GM18861 (cell line): ENCODE measurements around the gene HOXA9.

Source experiments
- ATAC-seq: cut with Tn5 transposase; IDR thresholded peaks from one replicate; pipeline ENCODE4 v1.9.1; 2021; ENCODE audit not compliant: unreplicated experiment

HOXA9 gene

DNA sequence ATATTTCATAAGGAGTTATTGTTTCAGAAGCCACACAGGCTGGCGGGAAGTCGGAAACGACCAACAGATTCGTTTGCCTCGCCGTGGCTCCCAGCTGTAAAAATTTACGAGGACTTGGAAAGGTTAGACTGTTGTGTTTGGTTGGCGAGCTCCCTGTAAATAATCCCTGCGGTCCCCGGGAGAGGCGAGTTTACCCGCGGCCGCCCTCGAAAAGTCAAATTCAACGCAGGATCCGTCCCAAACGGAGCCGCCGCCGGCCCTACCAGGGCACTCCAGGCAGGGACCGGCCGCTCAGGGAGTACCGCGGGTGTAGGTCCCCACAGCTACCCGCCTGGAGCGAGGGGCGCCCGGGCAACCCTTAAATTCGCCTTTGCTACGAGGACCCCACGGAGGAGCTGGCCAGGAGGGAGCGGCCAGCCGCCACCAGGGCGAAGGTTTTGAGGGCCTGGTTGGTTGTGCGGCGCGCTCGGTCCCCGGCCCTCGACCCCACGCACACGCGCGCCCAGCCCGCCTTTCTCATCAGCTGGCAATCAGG is 726 bp upstream of the HOXA9 start:
- ATAC-seq, result no peak

DNA sequence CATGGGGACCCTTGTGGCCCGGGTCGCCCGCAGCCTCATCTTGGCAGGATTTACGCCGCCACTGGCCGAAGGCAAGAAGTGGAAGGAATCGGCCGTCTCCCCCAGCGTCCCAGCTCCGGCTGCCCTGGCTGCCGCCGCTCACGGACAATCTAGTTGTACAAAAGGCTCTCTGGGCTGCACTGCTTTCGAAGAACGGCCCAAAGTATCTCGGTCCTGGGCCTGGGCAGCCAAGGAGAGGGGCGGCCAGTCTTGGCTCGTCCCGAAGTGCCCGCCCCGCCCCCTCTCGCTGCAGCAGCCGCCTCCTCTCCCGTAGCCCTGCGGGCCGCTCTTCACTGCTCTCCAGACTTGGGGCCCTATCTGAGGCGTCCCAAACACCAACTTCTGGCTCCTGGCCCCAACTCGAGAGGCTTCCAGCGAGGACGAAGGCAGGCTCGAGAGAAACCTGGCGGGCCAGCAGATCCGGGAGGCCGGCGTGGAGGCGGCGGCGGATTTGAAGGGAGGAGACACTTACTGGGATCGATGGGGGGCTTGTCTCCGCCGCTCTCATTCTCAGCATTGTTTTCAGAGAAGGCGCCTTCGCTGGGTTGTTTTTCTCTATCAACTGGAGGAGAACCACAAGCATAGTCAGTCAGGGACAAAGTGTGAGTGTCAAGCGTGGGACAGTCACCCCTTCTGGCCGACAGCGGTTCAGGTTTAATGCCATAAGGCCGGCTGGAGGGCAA is 809 bp downstream of the HOXA9 start:
- no peak for ATAC-seq

GRCh38 chr7:27164045-27164366 is 1.3 kb downstream of the HOXA9 start:
- ATAC-seq, result no peak

- ATAC-seq, result no peak
Observed at GRCh38 chr7:27163288-27164044, 1.9 kb downstream of the HOXA9 start.

- no peak for ATAC-seq
Observed at GRCh38 chr7:27162561-27163287, 2.6 kb downstream of the HOXA9 start.

DNA sequence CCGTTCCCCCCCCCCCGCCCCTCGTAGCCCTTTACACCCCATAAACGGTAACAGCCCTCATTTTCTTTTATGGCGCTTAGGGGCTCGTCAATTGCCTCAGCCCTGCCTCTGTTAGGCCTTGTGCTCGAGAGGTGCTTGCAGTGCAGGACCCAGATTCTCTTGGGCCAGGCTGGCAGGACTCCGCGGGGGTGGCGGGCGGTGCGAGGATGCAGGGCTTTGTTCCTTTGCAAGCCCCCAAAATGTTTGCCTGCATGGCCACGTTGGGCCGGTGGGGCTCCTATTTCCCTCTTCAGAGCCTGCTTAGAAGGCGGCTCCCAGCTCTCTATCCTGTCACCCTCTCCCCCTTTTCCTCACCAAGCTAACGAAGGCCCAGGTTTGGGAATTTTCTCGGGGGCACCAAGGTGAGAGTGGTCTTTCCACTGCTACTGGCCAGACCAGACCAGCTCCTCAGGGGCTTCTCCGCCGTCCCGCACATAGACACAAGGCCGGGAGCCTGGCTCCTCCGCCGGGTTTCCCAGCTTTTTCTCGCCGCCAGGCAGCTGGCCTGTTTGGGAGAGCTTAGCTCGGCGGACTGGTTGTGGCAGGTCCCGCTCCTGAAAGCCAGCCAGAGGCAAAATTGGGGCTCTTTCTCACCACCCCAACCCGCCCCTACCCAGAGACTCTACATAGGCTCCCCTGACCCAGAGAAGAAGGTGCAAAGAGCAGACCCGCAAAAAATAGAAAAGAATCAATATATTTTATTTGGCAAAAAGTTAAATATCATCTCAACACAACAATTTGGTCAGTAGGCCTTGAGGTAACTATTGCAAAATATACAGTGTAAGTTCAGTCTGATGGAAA is 3.4 kb downstream of the HOXA9 start:
- no peak for ATAC-seq

- no peak for ATAC-seq
Observed at GRCh38 chr7:27161214-27161720, 4.1 kb downstream of the HOXA9 start.

DNA sequence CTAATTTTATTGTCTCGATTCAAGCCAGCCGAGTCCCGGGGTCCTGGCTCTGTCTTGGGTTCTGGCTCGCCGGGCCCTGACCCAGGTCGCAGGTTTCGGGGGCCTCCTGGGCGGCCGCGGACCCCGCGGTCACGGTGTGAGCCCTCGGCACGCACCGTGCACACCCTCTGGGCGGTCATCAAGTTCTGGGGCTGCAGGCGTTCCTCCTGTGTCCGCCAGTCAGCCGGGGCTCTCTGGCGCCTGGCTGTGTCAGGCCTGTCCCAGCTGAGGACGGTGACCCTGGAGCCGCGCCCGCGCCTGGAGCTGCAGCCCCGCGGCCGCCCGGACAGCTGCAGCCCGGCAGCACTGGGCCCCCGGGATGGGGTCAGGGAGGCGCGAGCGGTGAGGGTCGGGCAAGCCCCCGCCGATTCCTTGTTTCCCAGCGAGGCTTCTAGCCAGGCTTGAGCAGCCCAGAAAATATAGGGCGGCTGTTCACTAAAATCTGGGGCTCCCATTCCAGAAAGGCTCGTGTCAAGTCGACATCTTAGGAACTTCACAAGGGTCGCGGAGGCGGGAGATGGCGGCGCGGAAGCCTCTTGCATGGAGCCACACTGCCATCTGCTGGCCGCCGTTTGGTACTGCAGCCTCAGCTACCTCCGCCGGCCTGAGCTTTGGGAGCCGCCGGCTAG is 4.7 kb downstream of the HOXA9 start:
- peak; percentile 47 for ATAC-seq

GRCh38 chr7:27160145-27160545 is 5.2 kb downstream of the HOXA9 start:
- no peak for ATAC-seq

DNA sequence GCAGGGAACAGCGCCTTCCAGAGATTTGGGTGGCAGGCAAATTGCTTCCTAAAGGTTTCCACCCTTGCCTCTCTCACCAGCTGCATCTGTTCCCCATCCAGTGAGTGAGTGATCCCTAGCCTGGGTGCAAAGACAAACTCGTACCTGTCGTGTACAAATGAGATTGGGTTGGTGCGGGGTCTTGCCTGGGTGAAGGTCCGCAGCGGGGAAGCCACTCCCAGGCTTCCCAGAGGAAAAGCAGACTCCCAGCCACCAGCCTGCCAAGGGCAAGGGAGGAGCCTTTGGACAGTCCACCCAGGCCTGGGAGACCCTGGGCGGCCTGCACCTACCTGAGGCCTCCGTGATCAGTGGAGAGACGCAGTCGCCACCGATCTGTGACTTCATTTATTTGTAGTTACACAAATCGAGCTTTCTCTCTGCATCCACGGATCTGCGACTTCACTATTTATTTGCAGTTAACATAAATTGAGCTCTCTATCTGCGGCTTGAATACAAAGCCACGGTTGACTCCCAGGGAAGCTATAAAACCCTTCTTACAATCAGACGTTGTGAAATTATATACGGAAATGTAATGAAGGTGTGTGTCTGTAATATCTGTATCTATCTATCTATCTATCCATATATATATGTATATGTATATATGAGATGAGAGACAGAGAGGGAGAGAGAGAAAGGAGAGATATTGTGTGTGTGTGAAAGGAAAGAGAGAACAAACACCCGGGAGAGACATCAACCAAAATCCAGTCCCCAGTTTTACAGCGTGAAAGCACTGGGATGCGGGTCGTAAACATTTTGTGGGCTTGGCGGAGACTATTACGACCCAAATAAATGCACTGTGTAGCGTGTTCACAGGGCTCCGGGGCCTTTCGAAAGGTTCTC is 5.8 kb downstream of the HOXA9 start:
- no peak for ATAC-seq

DNA sequence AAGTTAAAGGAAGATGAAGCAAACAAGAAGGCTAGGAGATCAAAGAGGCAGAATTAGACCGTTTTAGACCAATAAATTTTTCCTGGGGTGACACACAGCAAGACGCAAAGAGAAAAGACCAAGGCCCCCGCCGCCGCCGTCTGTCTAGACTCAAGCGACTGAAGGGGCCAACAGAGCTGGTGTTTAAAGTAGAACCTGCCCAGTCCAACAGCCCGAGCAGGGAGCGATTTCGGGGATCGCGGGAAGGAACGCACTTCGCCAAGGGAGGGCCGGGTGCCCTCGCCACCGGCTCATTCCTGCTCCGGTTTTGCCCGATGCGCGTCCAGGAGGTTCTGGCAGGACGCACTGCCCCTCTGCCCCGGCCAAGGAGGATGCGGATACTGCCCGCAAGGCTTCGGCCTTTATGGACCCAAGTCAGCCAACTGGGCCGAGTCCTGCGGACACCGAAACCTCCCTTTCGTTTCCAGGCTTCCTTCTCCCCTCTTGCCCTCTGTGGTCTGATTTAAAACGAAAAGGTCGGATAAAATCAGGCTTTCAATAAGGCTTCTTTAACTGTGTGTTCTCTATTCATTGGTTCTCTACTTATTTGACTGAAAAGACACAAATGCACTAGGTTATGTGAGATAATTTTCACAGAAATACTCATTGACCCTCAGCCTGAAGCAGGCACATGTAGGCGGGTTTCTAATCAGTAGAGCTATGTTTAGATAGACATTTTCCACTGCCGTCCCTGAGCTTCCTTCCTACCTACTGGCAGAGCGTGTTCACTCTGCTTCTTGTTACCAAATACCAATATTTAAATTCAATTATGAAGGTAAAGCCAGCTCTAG is 6.7 kb downstream of the HOXA9 start:
- ATAC-seq, result no peak

DNA sequence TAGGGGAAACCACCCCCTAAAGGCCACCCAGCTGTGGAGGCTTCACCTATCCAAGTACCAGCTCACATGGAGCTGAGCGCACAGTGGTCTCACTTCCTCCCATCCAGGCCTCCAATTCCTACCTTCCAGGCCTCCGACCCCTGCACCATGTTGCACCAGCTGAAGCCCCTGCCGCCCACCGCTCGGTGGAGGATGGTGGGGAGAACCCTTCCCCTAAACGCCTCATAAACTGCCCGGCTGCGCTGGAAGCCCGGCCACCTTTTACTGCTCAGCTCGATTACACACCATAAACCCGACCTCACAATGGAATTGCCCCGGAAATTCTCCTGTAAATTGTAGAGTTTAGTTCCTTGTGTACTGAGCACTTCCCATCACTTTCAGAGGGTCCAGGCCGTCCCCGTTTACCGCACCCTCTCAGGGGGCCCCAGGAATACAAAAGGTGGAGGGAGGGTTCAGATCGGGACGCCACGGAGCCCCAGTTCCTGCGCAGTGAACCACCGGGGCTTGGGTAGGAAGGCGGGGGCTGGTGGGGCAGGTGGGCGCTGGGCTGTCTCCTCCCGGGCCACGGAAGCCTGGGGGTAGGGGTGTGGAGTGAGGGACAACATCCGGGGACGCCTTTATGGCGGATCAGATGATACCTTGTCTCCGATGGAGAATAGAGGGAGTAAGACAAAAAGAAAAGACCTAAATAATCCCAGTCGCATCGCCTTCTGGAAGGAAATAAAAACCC is 7.5 kb downstream of the HOXA9 start:
- no peak for ATAC-seq

GRCh38 chr7:27156916-27157701 is 8.2 kb downstream of the HOXA9 start:
- no peak for ATAC-seq

- ATAC-seq, result no peak
Observed at GRCh38 chr7:27156508-27156898, 8.8 kb downstream of the HOXA9 start, which contains the start of gene HOXA7. HOXA7 (minus strand) TSS chr7:27156675; CDS start chr7:27156545, 130 bp downstream.

GRCh38 chr7:27155816-27156507 is 9.4 kb downstream of the HOXA9 start:
- no peak for ATAC-seq
